Measurements from ENCODE around the gene IL2RA. TPM values are rescaled to one million over a fixed set of nuclear protein-coding genes. Genes with fewer than 3 reads are reported as not detected.

The IL2RA gene
- total and polyA plus RNA-seq, 9 of the 15 experiments (the other 6 are each of a cell fraction or from before 2014, with no cell fraction given) = 0.95 TPM; not detected in 8

DNA sequence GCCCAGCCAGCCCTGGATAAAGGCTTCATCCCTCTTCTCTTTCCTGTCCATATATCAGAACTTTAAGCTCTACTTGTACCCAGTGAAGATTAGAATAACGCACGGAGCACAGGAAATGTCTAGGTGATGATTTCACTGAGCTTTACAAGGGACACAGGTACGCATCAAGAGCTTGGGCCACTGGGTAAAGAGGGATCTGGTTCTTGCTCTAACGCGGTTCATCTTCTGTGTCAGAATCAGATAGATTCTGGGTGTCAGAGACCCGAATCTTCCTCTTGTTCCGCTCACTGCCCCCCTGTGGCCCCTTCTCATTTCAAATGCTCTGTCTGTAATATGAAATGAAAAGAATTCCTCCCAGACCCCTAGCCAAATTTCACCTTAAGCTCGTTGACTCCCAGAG, 24.7 kb downstream of the IL2RA start (continued):
- no peak for TF ChIP-seq ZNF76 (CRISPR knock-in tag; IDR thresholded peaks at IDR 0.05; ENCODE audit: borderline replicate concordance)
- no peak for TF ChIP-seq ARNT (IDR thresholded peaks at IDR 0.05)

DNA sequence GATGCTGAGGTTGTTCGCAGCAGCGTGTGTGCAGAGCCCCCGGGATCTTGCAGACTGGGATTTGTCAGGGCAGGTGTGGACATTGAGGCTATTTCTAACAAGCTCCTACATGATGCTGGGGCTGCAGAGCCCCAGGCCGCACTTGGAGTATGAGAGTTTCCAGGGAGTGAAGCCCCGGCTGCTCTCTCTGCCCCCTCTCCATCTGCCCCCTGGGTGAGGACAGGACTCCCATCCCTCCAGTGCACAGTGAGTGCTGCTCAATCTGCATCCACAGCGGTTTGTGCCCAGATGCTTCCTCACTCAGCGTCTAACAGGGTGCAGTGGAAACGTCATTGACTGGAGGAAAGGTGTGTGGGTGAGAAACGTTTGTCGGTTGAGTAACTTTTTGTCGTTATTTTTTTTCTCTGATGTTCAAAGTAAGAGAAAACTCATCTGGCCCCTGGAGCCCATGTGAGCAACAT, 25.3 kb downstream of the IL2RA start:
- ChIA-PET POLR2A (interaction anchor here (0.5 to 1.5 kb wide), 2 partner anchors 13 to 58 kb away, joined by 3 to 7 read pairs; no protein-coding TSS in a partner anchor), CTCF (ENCODE audit: low intra/inter-chr PET ratio) (interaction anchor here (0.5 kb wide), 1 partner anchor 352 kb away, joined by 3 read pairs; the partner anchor contains the start of gene TASOR2)
- DNase-seq (ENCODE audit: extremely low read depth in 1 of 4, low spot score in 3 of 4) (no peak), FAIRE-seq (no peak), ATAC-seq (no peak)
- Histone ChIP-seq H3K4me2 (ENCODE audit: insufficient read depth, low read length) (no peak overlapping the region), H3K36me3 (ENCODE audit: control insufficient read depth, insufficient read depth, low read length) (no peaks in the 10 kb centered on the region), H3K79me2 (ENCODE audit: control insufficient read depth, insufficient read depth, low read length) (no peaks in the 10 kb centered on the region), H3K9me1 (ENCODE audit: control insufficient read depth, insufficient read depth, low read length) (no peaks in the 10 kb centered on the region), H3K9me3 (replicated peaks; ENCODE audit: control insufficient read depth, insufficient read depth, low read depth, low read length) (no peaks in the 10 kb centered on the region), H3K9ac (ENCODE audit: insufficient read depth in 1 of 2, low read depth in 2 of 2, low read length in 2 of 2) (peak overlapping the region in 1 of 2 experiments; percentile 24; a peak in 1 of 4 replicates), H4K20me1 (replicated peaks; ENCODE audit: control insufficient read depth, insufficient read depth, low read length) (no peaks in the 10 kb centered on the region), H3K27me3 (ENCODE audit: control insufficient read depth in 2 of 2, insufficient read depth in 2 of 2, low read length in 2 of 2) (peaks cover 3 to 12% of the 10 kb centered on the region in 2 experiments; a peak in 4 of 5 replicates), H3K27ac (ENCODE audit: extremely low read depth, low read depth, low read length) (no peak overlapping the region), H3K4me1 (replicated peaks in 1 of 2; ENCODE audit: control insufficient read depth in 2 of 2, insufficient read depth in 2 of 2, low read length in 2 of 2) (peaks cover 5 to 6% of the 10 kb centered on the region in 2 experiments; a peak in 3 of 5 replicates), H3K4me3 (no peak overlapping the region), H2AFZ (ENCODE audit: low read depth, low read length) (no peak overlapping the region)
- in situ Hi-C loops (cut with MboI) = no loop called here
- no TSS peak for BruUV-seq (replicated peaks)
- intact Hi-C loops (cut with micrococcal nuclease) = no loop called here
- 14% methylated on average over 11 of the region's 11 CpGs for WGBS (ENCODE audit: insufficient coverage, low coverage, missing lambda C conversion rate)
- TF ChIP-seq, protein P1, sequence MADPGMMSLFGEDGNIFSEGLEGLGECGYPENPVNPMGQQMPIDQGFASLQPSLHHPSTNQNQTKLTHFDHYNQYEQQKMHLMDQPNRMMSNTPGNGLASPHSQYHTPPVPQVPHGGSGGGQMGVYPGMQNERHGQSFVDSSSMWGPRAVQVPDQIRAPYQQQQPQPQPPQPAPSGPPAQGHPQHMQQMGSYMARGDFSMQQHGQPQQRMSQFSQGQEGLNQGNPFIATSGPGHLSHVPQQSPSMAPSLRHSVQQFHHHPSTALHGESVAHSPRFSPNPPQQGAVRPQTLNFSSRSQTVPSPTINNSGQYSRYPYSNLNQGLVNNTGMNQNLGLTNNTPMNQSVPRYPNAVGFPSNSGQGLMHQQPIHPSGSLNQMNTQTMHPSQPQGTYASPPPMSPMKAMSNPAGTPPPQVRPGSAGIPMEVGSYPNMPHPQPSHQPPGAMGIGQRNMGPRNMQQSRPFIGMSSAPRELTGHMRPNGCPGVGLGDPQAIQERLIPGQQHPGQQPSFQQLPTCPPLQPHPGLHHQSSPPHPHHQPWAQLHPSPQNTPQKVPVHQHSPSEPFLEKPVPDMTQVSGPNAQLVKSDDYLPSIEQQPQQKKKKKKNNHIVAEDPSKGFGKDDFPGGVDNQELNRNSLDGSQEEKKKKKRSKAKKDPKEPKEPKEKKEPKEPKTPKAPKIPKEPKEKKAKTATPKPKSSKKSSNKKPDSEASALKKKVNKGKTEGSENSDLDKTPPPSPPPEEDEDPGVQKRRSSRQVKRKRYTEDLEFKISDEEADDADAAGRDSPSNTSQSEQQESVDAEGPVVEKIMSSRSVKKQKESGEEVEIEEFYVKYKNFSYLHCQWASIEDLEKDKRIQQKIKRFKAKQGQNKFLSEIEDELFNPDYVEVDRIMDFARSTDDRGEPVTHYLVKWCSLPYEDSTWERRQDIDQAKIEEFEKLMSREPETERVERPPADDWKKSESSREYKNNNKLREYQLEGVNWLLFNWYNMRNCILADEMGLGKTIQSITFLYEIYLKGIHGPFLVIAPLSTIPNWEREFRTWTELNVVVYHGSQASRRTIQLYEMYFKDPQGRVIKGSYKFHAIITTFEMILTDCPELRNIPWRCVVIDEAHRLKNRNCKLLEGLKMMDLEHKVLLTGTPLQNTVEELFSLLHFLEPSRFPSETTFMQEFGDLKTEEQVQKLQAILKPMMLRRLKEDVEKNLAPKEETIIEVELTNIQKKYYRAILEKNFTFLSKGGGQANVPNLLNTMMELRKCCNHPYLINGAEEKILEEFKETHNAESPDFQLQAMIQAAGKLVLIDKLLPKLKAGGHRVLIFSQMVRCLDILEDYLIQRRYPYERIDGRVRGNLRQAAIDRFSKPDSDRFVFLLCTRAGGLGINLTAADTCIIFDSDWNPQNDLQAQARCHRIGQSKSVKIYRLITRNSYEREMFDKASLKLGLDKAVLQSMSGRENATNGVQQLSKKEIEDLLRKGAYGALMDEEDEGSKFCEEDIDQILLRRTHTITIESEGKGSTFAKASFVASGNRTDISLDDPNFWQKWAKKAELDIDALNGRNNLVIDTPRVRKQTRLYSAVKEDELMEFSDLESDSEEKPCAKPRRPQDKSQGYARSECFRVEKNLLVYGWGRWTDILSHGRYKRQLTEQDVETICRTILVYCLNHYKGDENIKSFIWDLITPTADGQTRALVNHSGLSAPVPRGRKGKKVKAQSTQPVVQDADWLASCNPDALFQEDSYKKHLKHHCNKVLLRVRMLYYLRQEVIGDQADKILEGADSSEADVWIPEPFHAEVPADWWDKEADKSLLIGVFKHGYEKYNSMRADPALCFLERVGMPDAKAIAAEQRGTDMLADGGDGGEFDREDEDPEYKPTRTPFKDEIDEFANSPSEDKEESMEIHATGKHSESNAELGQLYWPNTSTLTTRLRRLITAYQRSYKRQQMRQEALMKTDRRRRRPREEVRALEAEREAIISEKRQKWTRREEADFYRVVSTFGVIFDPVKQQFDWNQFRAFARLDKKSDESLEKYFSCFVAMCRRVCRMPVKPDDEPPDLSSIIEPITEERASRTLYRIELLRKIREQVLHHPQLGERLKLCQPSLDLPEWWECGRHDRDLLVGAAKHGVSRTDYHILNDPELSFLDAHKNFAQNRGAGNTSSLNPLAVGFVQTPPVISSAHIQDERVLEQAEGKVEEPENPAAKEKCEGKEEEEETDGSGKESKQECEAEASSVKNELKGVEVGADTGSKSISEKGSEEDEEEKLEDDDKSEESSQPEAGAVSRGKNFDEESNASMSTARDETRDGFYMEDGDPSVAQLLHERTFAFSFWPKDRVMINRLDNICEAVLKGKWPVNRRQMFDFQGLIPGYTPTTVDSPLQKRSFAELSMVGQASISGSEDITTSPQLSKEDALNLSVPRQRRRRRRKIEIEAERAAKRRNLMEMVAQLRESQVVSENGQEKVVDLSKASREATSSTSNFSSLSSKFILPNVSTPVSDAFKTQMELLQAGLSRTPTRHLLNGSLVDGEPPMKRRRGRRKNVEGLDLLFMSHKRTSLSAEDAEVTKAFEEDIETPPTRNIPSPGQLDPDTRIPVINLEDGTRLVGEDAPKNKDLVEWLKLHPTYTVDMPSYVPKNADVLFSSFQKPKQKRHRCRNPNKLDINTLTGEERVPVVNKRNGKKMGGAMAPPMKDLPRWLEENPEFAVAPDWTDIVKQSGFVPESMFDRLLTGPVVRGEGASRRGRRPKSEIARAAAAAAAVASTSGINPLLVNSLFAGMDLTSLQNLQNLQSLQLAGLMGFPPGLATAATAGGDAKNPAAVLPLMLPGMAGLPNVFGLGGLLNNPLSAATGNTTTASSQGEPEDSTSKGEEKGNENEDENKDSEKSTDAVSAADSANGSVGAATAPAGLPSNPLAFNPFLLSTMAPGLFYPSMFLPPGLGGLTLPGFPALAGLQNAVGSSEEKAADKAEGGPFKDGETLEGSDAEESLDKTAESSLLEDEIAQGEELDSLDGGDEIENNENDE (IDR thresholded peaks at IDR 0.05; ENCODE audit: low read depth, low read length) = no peak
- TF ChIP-seq IFI16 (CRISPR knock-in tag; IDR thresholded peaks at IDR 0.05) (no peak), CBFA2T3 (IDR thresholded peaks at IDR 0.05) (no peak), ZBTB1 (CRISPR knock-in tag; IDR thresholded peaks at IDR 0.05; ENCODE audit: borderline replicate concordance, low read depth) (no peak), SMAD3 (CRISPR knock-in tag; conservative IDR thresholded peaks at IDR 0.05) (no peak), KLF13 (tag; IDR thresholded peaks at IDR 0.05; ENCODE audit: borderline replicate concordance, low read depth) (no peak)
